ENCODE measurements around the gene TCHP. TPM values are rescaled to one million over a fixed set of nuclear protein-coding genes. Genes with fewer than 3 reads are reported as not detected.

TCHP gene
- total RNA-seq, 1 donor = 9.1 TPM

- DNase-seq (ENCODE audit: low read depth) = no peak
- no peak for TF ChIP-seq CTCF (IDR thresholded peaks at IDR 0.05; ENCODE audit: insufficient read depth, low read depth, low read length)
- H3K4me3 ChIP-seq (ENCODE audit: low read depth, low read length) = no peak overlapping the region
Observed at GRCh38 chr12:109919456-109919855, 19.4 kb downstream of the TCHP start.

GRCh38 chr12:109920261-109920780 lies 20.2 kb downstream of the TCHP start:
- no peak for DNase-seq (ENCODE audit: low read depth)
- H3K4me3 ChIP-seq (ENCODE audit: low read depth, low read length) = no peak overlapping the region
- no peak for TF ChIP-seq CTCF (IDR thresholded peaks at IDR 0.05; ENCODE audit: insufficient read depth, low read depth, low read length)

- no peak for TF ChIP-seq CTCF (IDR thresholded peaks at IDR 0.05; ENCODE audit: insufficient read depth, low read depth, low read length)
- no peak for DNase-seq (ENCODE audit: low read depth)
Observed at GRCh38 chr12:109921982-109922381, 21.9 kb downstream of the TCHP start.

GRCh38 chr12:109923038-109923437 lies 23.0 kb downstream of the TCHP start:
- DNase-seq (ENCODE audit: low read depth) = no peak
- H3K4me3 ChIP-seq (ENCODE audit: low read depth, low read length) = no peak overlapping the region
- TF ChIP-seq CTCF (IDR thresholded peaks at IDR 0.05; ENCODE audit: insufficient read depth, low read depth, low read length) = no peak

More at GRCh38 chr12:109921982-109922381, 21.9 kb downstream of the TCHP start:
- H3K4me3 ChIP-seq (ENCODE audit: low read depth, low read length) = no peak overlapping the region

- no peak overlapping the region for H3K4me3 ChIP-seq (ENCODE audit: low read depth, low read length)
- no peak for DNase-seq (ENCODE audit: low read depth)
- no peak for TF ChIP-seq CTCF (IDR thresholded peaks at IDR 0.05; ENCODE audit: insufficient read depth, low read depth, low read length)
Observed at GRCh38 chr12:109923481-109924245, 23.6 kb downstream of the TCHP start.

- no peak for TF ChIP-seq CTCF (IDR thresholded peaks at IDR 0.05; ENCODE audit: insufficient read depth, low read depth, low read length)
- H3K4me3 ChIP-seq (ENCODE audit: low read depth, low read length) = no peak overlapping the region
- DNase-seq (ENCODE audit: low read depth) = no peak
Observed at GRCh38 chr12:109925185-109925840, 25.2 kb downstream of the TCHP start.
